ENCODE measurements around the gene ABCC10. TPM values are rescaled to one million over a fixed set of nuclear protein-coding genes. Genes with fewer than 3 reads are reported as not detected.

ABCC10 gene
- total RNA-seq, 1 experiment from 2014 or later = 31.8 TPM

- Histone ChIP-seq H3K79me1 (ENCODE audit: insufficient read depth, low read depth, low read length, poor library complexity, severe bottlenecking) (no peaks in the 10 kb centered on the region), H3K4ac (ENCODE audit: low read depth, low read length) (no peak overlapping the region), H2AK5ac (ENCODE audit: insufficient read length, low read length) (no peak overlapping the region), H4K91ac (ENCODE audit: insufficient read length, low read depth, low read length) (no peak overlapping the region), H4K5ac (ENCODE audit: insufficient read length, low read depth, low read length) (no peak overlapping the region), H3K23me2 (ENCODE audit: insufficient read length, low read depth, low read length, poor library complexity, severe bottlenecking) (no peaks in the 10 kb centered on the region), H3K18ac (ENCODE audit: insufficient read length, low read depth, low read length) (no peak overlapping the region), H3K56ac (ENCODE audit: insufficient read length, low read depth, low read length) (no peak overlapping the region), H4K8ac (replicated peaks; ENCODE audit: insufficient read length, low read depth, low read length) (no peak overlapping the region), H3K14ac (ENCODE audit: insufficient read depth, low read length) (no peak overlapping the region), H2BK20ac (ENCODE audit: low read depth, low read length, poor library complexity, severe bottlenecking) (no peak overlapping the region), H3K79me2 (ENCODE audit: insufficient read depth, low read length) (no peaks in the 10 kb centered on the region), H2AFZ (ENCODE audit: low read length) (no peak overlapping the region), H4K20me1 (ENCODE audit: control insufficient read depth, insufficient read depth, insufficient read length) (no peaks in the 10 kb centered on the region), H3K27ac (ENCODE audit: insufficient read length, low read depth, low read length) (no peak overlapping the region), H2BK5ac (ENCODE audit: insufficient read length, low read length) (no peak overlapping the region), H2BK120ac (ENCODE audit: low read depth, low read length, poor library complexity, severe bottlenecking) (no peak overlapping the region), H3K9me3 (ENCODE audit: control insufficient read depth, low read depth, low read length) (no peaks in the 10 kb centered on the region), H2BK15ac (ENCODE audit: low read depth, low read length) (no peak overlapping the region), H3K4me1 (ENCODE audit: insufficient read depth, low read length) (no peaks in the 10 kb centered on the region), H3K4me2 (ENCODE audit: insufficient read depth, insufficient read length, low read length) (no peak overlapping the region), H3T11ph (ENCODE audit: low read length) (no peak overlapping the region), H3K27me3 (ENCODE audit: insufficient read depth, low read length) (no peaks in the 10 kb centered on the region), H3K23ac (ENCODE audit: insufficient read length, low read depth, low read length) (no peak overlapping the region), H2BK12ac (ENCODE audit: insufficient read length, low read depth, low read length) (no peak overlapping the region), H3K9ac (ENCODE audit: extremely low read depth, insufficient read length, low read length) (no peak overlapping the region)
- DNase-seq = no peak
- Mint-ChIP-seq H3K27ac (peak overlapping the region in 1 of 3 experiments; percentile 73; a peak in 1 of 7 replicates), H3K4me1 (no peaks in the 10 kb centered on the region), H3K36me3 (ENCODE audit: insufficient read depth in 1 of 3, low read depth in 3 of 3) (peaks cover 0 to 44% (median 23%) of the 10 kb centered on the region in 3 experiments; a peak in 5 of 7 replicates), H3K4me3 (no peak overlapping the region), H3K27me3 (ENCODE audit: low read depth) (no peaks in the 10 kb centered on the region), H3K9me3 (no peaks in the 10 kb centered on the region)
- TF ChIP-seq CTCF (conservative IDR thresholded peaks at IDR 0.05) = no peak
- WGBS (ENCODE audit: extremely low coverage, insufficient read length, low lambda C conversion rate) = no CpG with 5 or more reads among the region's 14 CpGs
Observed at GRCh38 chr6:43442935-43443334, 15.6 kb downstream of the ABCC10 start.
